Trophoblast cell (in vitro differentiated cells and primary cell): ENCODE data around the gene CARD10.

ENCODE experiments used
- DNase-seq, 2 donors: peaks; one replicate each; pipeline ENCODE4 v3.0.0-alpha.2; 2016
- H2AFZ ChIP-seq: 2 replicates; pipeline ENCODE4 v1.6.1; 2013; ENCODE audit warnings: low read length, moderate library complexity, mild to moderate bottlenecking; ENCODE audit not compliant: insufficient read depth, poor library complexity
- H2AK5ac ChIP-seq: 2 replicates; pipeline ENCODE4 v1.6.1; 2013; ENCODE audit warnings: mild to moderate bottlenecking, low read length
- H2BK120ac ChIP-seq: 2 replicates; pipeline ENCODE4 v1.6.1; 2013; ENCODE audit warnings: low read length, mild to moderate bottlenecking, moderate library complexity; ENCODE audit not compliant: insufficient read depth, poor library complexity
- H2BK12ac ChIP-seq: 2 replicates; pipeline ENCODE4 v1.6.1; 2013; ENCODE audit warnings: mild to moderate bottlenecking, low read length, moderate library complexity
- H2BK5ac ChIP-seq: 2 replicates; pipeline ENCODE4 v1.6.1; 2013; ENCODE audit warnings: low read length, low read depth, moderate library complexity, mild to moderate bottlenecking; ENCODE audit not compliant: poor library complexity
- H3K14ac ChIP-seq: 2 replicates; pipeline ENCODE4 v1.6.1; 2013; ENCODE audit warnings: mild to moderate bottlenecking, low read length
- H3K18ac ChIP-seq: 2 replicates; pipeline ENCODE4 v1.6.1; 2013; ENCODE audit warnings: mild to moderate bottlenecking, low read length
- H3K23ac ChIP-seq: 2 replicates; pipeline ENCODE4 v1.6.1; 2013; ENCODE audit warnings: low read length
- H3K27ac ChIP-seq: 2 replicates; pipeline ENCODE4 v1.5.1; 2013; ENCODE audit warnings: low read depth, mild to moderate bottlenecking, inconsistent platforms, low read length, moderate library complexity
- H3K27me3 ChIP-seq: 2 replicates; pipeline ENCODE4 v1.6.1; 2013; ENCODE audit warnings: inconsistent platforms, mild to moderate bottlenecking, low read length, moderate library complexity; ENCODE audit not compliant: insufficient read depth
- H3K36me3 ChIP-seq, 2 experiments: 1 replicate in 1 of 2; 2 replicates in 1 of 2; pipeline ENCODE4 v1.6.1; 2013; ENCODE audit warnings: low read length in 2 of 2, mild to moderate bottlenecking in 2 of 2, moderate library complexity in 1 of 2; ENCODE audit not compliant: insufficient read depth in 2 of 2, control insufficient read depth in 1 of 2
- H3K4ac ChIP-seq: 2 replicates; pipeline ENCODE4 v1.6.1; 2013; ENCODE audit warnings: low read depth, mild to moderate bottlenecking, low read length, moderate library complexity
- H3K4me1 ChIP-seq, 2 experiments: 1 replicate in 1 of 2; 2 replicates in 1 of 2; pipeline ENCODE4 v1.6.1; 2013; ENCODE audit warnings: low read length in 2 of 2, mild to moderate bottlenecking in 2 of 2, moderate library complexity in 1 of 2; ENCODE audit not compliant: insufficient read depth in 2 of 2, control insufficient read depth in 1 of 2
- H3K4me2 ChIP-seq: 2 replicates; pipeline ENCODE4 v1.6.1; 2013; ENCODE audit warnings: inconsistent platforms, mild to moderate bottlenecking, low read length, moderate library complexity
- H3K4me3 ChIP-seq: 2 replicates; pipeline ENCODE4 v1.5.1; 2013; ENCODE audit warnings: mild to moderate bottlenecking, low read depth, low read length, inconsistent platforms
- H3K79me1 ChIP-seq: one replicate; pipeline ENCODE4 v1.6.1; 2013; ENCODE audit warnings: low read length
- H3K79me2 ChIP-seq: 2 replicates; pipeline ENCODE4 v1.6.1; 2013; ENCODE audit warnings: low read length, mild to moderate bottlenecking; ENCODE audit not compliant: control insufficient read depth, insufficient read depth, poor library complexity
- H3K9ac ChIP-seq: 2 replicates; pipeline ENCODE4 v1.6.1; 2013; ENCODE audit warnings: mild to moderate bottlenecking, low read length
- H3K9me3 ChIP-seq: 2 replicates; pipeline ENCODE4 v1.6.1; 2013; ENCODE audit warnings: low read depth, mild to moderate bottlenecking, control low read depth, inconsistent platforms, low read length; ENCODE audit not compliant: insufficient read depth
- H4K12ac ChIP-seq: 2 replicates; pipeline ENCODE4 v1.6.1; 2013; ENCODE audit warnings: low read depth, mild to moderate bottlenecking, low read length, moderate library complexity
- H4K8ac ChIP-seq: 2 replicates; pipeline ENCODE4 v1.6.1; 2013; ENCODE audit warnings: low read depth, mild to moderate bottlenecking, low read length, moderate library complexity
- H4K91ac ChIP-seq: one replicate; pipeline ENCODE4 v1.6.1; 2013; ENCODE audit warnings: low read depth, mild to moderate bottlenecking, low read length, moderate library complexity
- WGBS: extraction: QIAGEN DNeasy Blood & Tissue Kit; methylation state at CpG from one replicate; pipeline ENCODE4 v1.1.7; 2013; ENCODE audit warnings: missing lambda C conversion rate; ENCODE audit not compliant: insufficient read length, insufficient coverage; ENCODE audit errors: extremely low coverage; 5-methylcytosine and 5-hydroxymethylcytosine counted together

CARD10 gene

GRCh38 chr22:37459206-37459605, 60.0 kb downstream of the CARD10 start:
- no peak for DNase-seq
- H4K12ac ChIP-seq: no peak overlapping the region
- H3K27me3 ChIP-seq: no peaks in the 10 kb centered on the region
- H3K9ac ChIP-seq: no peak overlapping the region
- H3K79me2 ChIP-seq: no peaks in the 10 kb centered on the region
- WGBS: no CpG with 5 or more reads among the region's 9 CpGs
- H2BK5ac ChIP-seq: no peak overlapping the region
- no peak overlapping the region for H2AFZ ChIP-seq
- H3K36me3 ChIP-seq: no peaks in the 10 kb centered on the region
- H3K27ac ChIP-seq: no peak overlapping the region
- H3K4me1 ChIP-seq: no peaks in the 10 kb centered on the region
- H2BK120ac ChIP-seq: no peak overlapping the region
- no peak overlapping the region for H4K8ac ChIP-seq
- H2BK12ac ChIP-seq: no peak overlapping the region
- no peak overlapping the region for H3K14ac ChIP-seq
- H3K4me3 ChIP-seq: no peak overlapping the region
- H3K4ac ChIP-seq: no peak overlapping the region
- H3K79me1 ChIP-seq: no peaks in the 10 kb centered on the region
- H4K91ac ChIP-seq: no peak overlapping the region
- H3K9me3 ChIP-seq: no peaks in the 10 kb centered on the region
- no peak overlapping the region for H3K4me2 ChIP-seq
- no peak overlapping the region for H2AK5ac ChIP-seq
- H3K23ac ChIP-seq: no peak overlapping the region
- H3K18ac ChIP-seq: no peak overlapping the region

- Histone ChIP-seq H3K36me3 (no peaks in the 10 kb centered on the region), H3K23ac (no peak overlapping the region), H3K4me2 (no peak overlapping the region), H3K4me1 (no peaks in the 10 kb centered on the region), H2BK120ac (no peak overlapping the region), H3K27ac (no peak overlapping the region), H3K9me3 (no peaks in the 10 kb centered on the region), H2AFZ (no peak overlapping the region), H3K9ac (no peak overlapping the region), H2AK5ac (no peak overlapping the region), H2BK12ac (no peak overlapping the region), H3K79me2 (no peaks in the 10 kb centered on the region), H3K4ac (no peak overlapping the region), H4K12ac (no peak overlapping the region), H3K27me3 (no peaks in the 10 kb centered on the region), H3K79me1 (no peaks in the 10 kb centered on the region), H3K14ac (no peak overlapping the region), H4K8ac (no peak overlapping the region), H4K91ac (no peak overlapping the region), H2BK5ac (no peak overlapping the region), H3K18ac (no peak overlapping the region), H3K4me3 (no peak overlapping the region)
- WGBS: no CpG with 5 or more reads among the region's 4 CpGs
- peak; percentile 48 to 79 for DNase-seq
These were observed 61.9 kb downstream of the CARD10 start for GRCh38 chr22:37457093-37457893.

GRCh38 chr22:37456346-37456745, 62.9 kb downstream of the CARD10 start:
- Histone ChIP-seq H3K27ac (no peak overlapping the region), H3K4me3 (no peak overlapping the region), H4K8ac (no peak overlapping the region), H2AFZ (no peak overlapping the region), H3K27me3 (no peaks in the 10 kb centered on the region), H3K14ac (no peak overlapping the region), H3K9me3 (no peaks in the 10 kb centered on the region), H4K12ac (no peak overlapping the region), H3K9ac (no peak overlapping the region), H2BK5ac (no peak overlapping the region), H3K36me3 (no peaks in the 10 kb centered on the region), H3K18ac (no peak overlapping the region), H2BK120ac (no peak overlapping the region), H3K79me1 (no peaks in the 10 kb centered on the region), H3K4ac (no peak overlapping the region), H4K91ac (no peak overlapping the region), H3K79me2 (no peaks in the 10 kb centered on the region), H3K4me2 (no peak overlapping the region), H3K4me1 (no peaks in the 10 kb centered on the region), H3K23ac (no peak overlapping the region), H2AK5ac (no peak overlapping the region), H2BK12ac (no peak overlapping the region)
- DNase-seq: no peak
- no CpG with 5 or more reads among the region's 17 CpGs for WGBS

- H2BK120ac ChIP-seq: no peak overlapping the region
- no peak overlapping the region for H4K12ac ChIP-seq
- H4K91ac ChIP-seq: no peak overlapping the region
- no peak overlapping the region for H2AK5ac ChIP-seq
- no peak overlapping the region for H3K23ac ChIP-seq
- H4K8ac ChIP-seq: no peak overlapping the region
- H3K9me3 ChIP-seq: no peaks in the 10 kb centered on the region
- no peak overlapping the region for H3K4ac ChIP-seq
- no peak for DNase-seq
- H3K36me3 ChIP-seq: no peaks in the 10 kb centered on the region
- WGBS: no CpG with 5 or more reads among the region's 14 CpGs
- H3K4me1 ChIP-seq: no peaks in the 10 kb centered on the region
- no peak overlapping the region for H3K9ac ChIP-seq
- H2BK12ac ChIP-seq: no peak overlapping the region
- H3K27me3 ChIP-seq: no peaks in the 10 kb centered on the region
- no peak overlapping the region for H2BK5ac ChIP-seq
- H3K14ac ChIP-seq: no peak overlapping the region
- no peak overlapping the region for H3K18ac ChIP-seq
- no peaks in the 10 kb centered on the region for H3K79me2 ChIP-seq
- H3K27ac ChIP-seq: no peak overlapping the region
- no peak overlapping the region for H2AFZ ChIP-seq
- H3K4me2 ChIP-seq: no peak overlapping the region
- H3K79me1 ChIP-seq: no peaks in the 10 kb centered on the region
- no peak overlapping the region for H3K4me3 ChIP-seq
These were observed 63.3 kb downstream of the CARD10 start for GRCh38 chr22:37455896-37456295.
